IPS-NIHi7 (cell line): Measurements from ENCODE around the gene ST3GAL3.

Experiments
- DNase-seq: peaks from one replicate; pipeline ENCODE4 v3.0.0; 2012; ENCODE audit warnings: mixed read lengths; ENCODE audit errors: extremely low spot score

ST3GAL3 gene

DNA sequence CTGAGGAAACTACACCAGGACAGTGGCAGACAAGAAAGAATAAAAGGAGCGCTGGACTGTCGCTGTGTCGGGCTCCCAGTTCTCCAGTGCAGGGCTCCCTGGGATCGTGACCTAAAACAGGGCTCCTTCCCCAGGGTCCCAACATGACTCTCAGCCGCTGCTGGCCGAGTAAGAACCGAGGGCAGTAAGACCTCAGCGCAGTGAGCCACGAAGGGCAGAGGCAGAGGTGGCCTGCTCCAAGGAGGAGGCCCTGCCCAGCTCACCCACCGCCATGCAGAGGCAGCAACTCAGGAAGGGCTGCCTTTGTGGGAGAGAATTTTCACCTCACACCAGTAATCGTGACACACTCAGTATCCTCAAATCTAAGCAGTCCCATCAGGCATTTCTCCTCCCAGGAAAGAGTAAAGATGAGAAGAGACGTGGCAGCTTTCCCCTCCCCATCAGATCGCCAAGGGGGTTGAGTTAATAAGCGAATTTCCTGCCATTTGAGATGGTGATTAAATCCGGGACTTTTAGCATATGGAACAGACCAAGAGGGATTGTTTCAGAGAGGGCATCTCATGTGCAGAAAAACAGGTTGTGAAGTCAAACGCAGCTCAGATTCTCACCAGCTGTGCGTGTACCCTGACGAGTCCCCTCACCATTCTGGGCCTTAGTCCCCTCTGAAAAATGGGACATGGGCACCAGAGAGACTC lies 206.5 kb downstream of the ST3GAL3 start:
- DNase-seq: no peak

DNA sequence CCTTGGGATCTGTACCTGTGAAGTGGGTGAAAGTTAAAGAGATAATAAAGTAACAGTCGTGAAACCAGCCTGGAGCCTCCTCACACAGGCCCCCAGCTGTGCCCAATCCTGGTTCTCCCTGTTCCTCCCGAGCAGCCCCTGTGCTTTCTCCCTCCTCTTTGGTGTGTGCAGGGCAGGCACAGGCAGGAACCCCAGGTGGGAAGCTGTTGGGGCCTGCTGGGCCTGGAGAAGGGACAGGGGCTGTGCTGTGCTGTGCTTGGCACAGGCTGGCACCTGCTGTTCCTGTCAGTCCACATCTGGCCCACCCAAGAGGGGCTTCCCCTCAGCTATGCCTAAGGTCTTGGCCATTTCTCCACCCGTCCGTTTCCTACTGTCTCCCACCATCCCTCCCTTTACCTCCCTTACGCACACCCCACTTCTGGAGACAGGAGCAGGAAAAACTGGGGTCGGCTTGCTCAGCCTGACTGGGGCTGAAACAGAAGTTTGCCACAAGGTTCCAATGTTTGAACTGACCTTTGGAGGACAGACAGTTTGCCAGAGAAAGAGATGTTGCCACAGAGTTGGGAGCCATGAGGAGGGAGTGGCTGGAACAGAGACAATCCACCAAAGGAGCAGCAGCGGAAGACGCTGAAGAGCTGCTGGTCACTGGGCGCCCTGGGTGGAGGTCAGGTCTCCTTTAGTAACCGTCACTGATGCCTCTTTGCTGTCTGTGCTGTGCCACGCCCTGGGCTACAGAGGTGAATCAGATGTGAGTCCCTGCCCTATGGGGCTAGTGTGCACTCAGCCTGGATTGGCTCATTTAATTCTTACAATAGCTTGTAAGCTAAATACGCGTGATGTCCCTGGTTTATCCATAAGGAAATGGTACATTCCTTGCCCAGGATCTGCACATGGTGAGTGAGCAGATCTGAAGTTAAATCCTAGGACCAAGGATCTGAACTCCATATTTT lies 207.5 kb downstream of the ST3GAL3 start:
- DNase-seq: no peak

DNA sequence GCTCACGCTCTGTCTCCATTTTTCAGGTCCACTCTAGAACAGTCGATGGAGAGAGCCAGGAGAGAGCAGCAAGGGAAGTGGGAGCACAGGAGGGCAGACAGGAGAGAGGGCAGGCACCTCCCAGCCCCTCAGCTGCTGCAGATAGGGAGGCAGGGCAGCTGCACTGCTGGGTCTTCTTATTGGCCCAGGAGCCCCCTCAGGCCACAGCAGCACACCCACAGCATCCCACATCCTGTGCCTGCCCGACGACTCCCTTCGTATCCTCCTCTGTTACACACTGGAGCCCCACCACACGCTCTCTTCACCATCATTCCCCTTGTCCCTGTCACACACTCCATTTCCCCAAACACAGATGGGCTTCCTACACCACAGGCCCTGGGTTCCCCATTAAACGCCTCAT lies 212.6 kb downstream of the ST3GAL3 start:
- no peak for DNase-seq

DNA sequence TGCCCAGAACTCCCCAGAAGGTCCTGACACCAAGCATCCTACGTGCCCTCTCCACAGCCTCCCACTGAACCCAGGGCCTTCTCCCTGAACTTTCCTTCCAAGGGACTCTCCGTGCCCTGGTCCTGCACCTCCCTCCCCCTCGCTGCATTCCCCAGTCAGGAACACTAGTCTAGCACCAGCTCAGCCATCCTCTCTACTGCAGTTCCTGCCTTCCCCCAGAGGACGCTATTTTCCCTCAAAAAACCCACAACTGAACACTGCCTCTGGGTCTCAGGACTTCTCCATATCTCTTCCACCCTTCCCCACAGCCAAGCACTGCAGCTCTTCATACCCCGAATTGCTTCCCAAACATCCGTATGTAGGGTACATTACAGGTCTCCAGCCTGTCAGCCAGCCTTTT lies 213.7 kb downstream of the ST3GAL3 start:
- DNase-seq: no peak

DNA sequence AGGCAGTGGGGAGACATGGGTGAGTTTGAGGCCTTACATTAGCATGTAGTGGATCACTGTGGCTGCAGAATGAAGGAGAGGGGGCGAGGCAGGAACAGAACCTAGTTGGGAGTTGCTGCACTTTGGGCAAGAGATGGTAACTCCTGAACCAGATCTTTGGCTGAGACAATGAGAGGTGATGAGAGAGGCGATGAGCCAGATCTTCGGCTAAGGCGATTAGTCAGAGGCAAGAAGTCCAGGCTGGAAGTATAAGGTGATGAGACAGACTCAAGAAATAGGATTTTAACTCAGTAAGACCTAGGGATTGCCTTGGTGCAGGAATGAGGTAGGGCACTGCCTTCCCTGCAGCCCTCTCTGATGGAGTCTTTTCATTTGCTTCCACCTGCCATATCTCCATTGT lies 217.2 kb downstream of the ST3GAL3 start:
- DNase-seq: no peak

DNA sequence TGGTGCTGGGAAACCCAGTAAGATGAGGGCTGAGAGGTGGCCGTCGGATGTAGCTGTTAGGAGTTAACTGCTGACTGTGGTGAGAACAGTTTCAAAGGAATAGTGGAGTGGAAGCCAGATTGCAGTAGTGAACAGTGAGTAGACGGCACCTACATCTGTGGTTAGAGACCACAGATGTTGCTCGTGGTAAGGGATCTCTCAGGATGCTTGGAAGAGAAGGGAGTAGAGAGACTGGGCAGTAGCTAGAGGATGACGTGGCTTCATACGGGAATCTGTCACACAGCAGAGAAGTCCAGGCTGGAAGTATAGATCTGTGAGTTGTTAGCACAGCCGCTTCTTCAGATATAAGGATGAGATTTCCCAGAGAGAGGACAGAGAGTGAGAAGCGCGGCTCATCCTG lies 218.5 kb downstream of the ST3GAL3 start:
- no peak for DNase-seq

DNA sequence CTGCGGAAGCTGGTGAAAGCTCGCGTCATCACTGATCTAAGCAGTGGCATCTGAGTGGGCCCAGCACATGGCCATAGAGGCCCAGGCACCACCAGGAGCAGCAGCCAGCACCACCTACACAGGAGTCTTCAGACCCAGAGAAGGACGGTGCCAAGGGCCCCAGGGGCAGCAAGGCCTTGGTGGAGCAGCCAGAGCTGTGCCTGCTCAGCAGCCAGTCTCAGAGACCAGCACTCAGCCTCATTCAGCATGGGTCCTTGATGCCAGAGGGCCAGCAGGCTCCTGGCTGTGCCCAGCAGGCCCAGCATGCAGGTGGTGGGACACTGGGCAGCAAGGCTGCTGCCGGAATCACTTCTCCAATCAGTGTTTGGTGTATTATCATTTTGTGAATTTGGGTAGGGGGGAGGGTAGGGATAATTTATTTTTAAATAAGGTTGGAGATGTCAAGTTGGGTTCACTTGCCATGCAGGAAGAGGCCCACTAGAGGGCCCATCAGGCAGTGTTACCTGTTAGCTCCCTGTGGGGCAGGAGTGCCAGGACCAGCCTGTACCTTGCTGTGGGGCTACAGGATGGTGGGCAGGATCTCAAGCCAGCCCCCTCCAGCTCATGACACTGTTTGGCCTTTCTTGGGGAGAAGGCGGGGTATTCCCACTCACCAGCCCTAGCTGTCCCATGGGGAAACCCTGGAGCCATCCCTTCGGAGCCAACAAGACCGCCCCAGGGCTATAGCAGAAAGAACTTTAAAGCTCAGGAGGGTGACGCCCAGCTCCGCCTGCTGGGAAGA lies 223.0 kb downstream of the ST3GAL3 start:
- DNase-seq: peak; percentile 73

DNA sequence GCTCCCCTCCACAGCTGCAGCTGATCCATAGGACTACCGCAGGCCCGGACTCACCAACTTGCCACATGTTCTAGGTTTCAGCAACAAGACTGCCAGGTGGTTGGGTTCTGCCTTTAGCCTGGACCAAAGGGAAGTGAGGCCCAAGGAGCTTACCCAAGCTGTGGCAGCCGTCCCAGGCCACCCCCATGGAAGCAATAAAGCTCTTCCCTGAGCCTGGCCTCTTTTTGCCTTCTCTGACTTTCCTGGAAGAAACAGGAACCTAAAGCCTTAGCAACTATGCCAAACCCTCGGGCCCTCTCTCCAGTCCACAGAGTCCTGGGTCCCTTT lies 223.6 kb downstream of the ST3GAL3 start:
- no peak for DNase-seq

DNA sequence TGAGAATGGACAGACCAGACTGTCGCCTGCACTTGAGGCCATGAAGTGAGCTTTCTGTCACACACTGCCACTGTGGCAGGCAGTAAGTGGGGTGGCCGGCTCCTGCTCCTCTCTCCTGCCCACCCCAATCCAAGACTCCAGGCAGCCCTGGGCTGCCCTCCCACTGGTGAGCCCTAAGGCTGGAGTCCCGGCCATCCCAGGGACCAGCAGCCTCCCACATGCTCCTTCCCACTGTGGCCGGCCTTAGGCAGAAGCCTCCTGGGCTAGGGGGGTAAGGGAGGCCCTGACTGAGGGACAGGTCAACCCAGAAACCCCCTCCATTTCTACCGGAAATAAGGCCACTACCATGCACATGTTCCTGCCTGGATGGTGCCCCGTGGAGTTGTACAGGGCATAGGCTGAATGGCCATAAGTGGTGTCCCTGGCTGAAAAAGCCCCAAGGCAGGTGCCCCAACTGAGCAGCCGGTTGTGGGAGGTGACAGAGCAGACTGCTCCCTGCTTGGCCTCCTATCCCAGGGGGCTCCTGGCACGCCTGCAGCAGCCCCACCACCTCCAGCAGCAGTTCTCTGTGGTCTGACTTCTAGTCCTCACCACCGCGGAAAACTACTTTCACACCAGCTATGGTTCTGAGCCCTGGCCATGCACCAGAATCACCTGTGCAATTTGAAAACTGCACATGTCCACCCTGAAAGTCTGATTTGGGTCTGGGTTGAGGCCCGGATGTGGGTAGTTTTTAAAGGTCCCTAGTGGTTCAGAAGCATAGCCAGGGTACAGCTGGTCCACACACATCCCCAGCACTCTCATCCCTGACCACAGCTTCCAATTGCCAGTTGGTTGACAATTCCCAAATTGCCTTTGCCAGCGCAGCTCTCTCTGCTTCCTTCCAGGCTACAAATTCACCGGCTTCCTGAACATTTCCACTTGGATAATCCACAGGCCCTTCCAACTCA lies 224.7 kb downstream of the ST3GAL3 start:
- DNase-seq: no peak

DNA sequence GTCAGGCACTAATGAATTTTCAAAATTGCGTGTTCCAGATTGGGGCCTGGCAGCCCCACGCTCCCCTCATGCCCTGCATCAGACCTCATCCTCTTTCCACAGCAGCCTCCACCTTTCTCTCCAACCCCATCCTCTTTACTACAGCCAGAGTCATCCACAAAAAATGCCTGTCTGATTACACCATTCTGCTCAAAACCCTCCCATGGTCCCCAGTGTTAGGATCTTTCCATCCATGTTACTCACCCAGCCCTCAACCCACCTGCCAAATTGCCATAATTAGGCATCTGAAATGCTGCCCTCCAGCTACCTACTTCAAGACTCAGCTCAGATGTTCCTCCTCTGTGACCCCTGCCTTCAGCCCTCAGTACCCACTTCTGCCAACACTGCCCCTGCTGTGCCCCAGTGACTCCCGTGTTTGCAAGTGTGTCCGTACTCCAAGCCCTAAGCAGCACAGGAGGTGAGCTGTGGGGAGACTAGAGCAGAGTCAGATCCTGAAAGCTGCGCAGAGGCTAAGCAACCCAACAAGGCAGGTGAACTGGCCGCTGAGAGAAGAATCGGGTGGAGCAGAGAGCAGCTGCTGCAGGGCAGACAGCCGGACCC lies 225.6 kb downstream of the ST3GAL3 start:
- DNase-seq: no peak

DNA sequence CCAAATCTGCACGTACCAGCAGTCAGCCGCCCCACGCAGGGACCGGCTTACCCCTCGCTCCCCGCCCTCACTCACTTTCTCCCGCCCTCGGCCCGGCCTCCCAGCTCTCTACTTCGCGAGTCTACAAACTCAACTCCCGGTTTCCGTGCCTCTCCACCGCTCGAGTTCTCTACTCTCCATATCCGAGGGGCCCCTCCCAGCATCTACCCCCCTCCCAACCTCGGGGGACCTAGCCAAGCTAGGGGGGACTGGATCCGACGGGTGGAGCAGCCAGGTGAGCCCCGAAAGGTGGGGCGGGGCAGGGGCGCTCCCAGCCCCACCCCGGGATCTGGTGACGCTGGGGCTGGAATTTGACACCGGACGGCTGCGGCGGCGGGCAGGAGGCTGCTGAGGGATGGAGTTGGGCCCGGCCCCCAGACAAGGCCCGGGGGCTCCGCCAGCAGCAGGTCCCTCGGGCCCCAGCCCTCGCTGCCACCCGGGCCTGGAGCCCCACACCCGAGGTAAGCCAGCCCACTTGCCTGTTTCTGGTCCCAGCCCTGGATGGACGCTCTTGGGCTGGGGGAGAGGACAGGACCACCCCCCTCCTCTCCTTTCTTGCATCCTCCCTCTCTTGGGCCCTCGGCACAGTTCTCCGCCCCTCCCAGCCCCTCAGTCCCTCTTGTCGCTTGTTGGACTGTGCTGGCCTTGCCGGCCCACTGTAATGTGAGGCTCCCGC lies 226.2 kb downstream of the ST3GAL3 start, which contains the start of gene ARTN:
ARTN (plus strand) TSS at position 416 of the 715 bp plus-strand sequence. CDS start 1,856 bp downstream, outside the sequence.
- peak; percentile 79 for DNase-seq

DNA sequence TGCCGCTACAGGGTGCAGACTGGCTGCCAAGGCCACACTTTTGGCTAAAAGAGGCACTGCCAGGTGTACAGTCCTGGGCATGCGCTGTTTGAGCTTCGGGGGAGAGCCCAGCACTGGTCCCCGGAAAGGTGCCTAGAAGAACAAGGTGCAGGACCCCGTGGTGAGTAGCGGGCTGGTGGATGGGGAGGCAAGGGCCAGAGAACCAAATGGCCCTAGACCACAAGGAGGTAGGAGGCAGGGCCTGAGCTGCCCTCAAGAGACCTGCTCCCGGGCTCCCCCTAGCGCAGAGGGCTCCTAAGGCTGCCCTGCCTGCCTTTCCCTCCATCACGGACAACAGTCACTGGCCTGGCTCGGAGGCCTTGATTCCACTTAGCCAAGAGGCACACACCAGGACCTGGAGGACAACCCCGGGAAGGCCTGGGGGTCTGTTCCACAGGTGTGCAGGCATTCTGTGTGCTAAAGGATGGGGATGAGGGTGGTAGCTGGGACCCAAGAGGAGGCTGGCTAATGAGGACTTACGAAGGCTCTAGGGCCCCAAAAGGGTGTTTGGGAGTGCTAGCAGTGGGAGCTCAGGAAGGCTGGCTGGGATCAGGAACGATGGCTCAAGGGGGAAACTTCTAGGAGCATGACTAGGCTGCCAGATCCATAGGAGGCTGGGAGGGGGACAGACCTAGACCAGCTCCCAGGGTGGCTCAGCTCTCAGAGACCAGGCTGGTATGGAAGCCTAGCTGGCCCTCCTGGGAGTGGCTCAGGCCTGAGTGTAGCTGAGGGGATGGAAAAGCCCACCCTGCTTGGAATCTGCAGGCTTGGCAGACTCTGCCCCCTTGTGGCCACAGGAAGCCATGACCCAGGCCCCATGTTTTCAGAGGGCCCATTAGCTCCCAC lies 227.0 kb downstream of the ST3GAL3 start:
- peak; percentile 87 for DNase-seq

DNA sequence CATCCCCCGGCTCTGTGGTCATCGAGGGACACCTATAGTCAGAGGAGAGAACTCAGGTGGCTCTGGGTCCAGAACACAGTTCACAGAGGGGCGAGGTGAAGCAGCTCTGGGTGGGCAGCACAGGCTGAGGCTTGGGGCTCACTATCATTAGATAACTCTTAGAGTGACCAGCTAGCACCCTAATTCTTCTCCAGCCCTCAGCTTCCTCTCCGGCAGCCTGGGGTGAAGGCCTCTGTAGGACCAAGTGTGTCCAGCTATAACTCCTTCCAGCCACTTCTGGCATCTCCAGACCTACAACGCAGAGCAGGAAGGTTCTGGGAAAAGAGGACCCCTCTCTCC lies 227.6 kb downstream of the ST3GAL3 start:
- DNase-seq: no peak

DNA sequence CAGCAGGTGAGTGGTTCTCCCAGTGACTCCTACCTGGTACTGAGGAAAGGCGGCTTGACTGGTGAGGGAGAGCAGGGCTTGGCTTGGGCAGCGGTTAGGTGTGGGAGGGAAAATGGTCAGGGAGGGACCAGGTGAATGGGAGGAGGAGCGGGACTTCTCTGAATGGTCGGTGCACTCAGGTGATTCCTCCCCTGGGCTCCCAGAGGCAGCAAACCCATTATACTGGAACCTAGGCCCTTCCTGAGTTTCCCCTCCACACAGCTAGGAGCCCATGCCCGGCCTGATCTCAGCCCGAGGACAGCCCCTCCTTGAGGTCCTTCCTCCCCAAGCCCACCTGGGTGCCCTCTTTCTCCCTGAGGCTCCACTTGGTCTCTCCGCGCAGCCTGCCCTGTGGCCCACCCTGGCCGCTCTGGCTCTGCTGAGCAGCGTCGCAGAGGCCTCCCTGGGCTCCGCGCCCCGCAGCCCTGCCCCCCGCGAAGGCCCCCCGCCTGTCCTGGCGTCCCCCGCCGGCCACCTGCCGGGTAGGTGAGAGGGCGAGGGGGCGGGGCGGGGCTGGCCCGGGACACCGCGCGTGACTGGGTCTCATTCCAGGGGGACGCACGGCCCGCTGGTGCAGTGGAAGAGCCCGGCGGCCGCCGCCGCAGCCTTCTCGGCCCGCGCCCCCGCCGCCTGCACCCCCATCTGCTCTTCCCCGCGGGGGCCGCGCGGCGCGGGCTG lies 228.5 kb downstream of the ST3GAL3 start:
- peak; percentile 50 for DNase-seq

DNA sequence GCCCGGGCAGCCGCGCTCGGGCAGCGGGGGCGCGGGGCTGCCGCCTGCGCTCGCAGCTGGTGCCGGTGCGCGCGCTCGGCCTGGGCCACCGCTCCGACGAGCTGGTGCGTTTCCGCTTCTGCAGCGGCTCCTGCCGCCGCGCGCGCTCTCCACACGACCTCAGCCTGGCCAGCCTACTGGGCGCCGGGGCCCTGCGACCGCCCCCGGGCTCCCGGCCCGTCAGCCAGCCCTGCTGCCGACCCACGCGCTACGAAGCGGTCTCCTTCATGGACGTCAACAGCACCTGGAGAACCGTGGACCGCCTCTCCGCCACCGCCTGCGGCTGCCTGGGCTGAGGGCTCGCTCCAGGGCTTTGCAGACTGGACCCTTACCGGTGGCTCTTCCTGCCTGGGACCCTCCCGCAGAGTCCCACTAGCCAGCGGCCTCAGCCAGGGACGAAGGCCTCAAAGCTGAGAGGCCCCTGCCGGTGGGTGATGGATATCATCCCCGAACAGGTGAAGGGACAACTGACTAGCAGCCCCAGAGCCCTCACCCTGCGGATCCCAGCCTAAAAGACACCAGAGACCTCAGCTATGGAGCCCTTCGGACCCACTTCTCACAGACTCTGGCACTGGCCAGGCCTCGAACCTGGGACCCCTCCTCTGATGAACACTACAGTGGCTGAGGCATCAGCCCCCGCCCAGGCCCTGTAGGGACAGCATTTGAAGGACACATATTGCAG lies 229.3 kb downstream of the ST3GAL3 start:
- peak; percentile 61 for DNase-seq

DNA sequence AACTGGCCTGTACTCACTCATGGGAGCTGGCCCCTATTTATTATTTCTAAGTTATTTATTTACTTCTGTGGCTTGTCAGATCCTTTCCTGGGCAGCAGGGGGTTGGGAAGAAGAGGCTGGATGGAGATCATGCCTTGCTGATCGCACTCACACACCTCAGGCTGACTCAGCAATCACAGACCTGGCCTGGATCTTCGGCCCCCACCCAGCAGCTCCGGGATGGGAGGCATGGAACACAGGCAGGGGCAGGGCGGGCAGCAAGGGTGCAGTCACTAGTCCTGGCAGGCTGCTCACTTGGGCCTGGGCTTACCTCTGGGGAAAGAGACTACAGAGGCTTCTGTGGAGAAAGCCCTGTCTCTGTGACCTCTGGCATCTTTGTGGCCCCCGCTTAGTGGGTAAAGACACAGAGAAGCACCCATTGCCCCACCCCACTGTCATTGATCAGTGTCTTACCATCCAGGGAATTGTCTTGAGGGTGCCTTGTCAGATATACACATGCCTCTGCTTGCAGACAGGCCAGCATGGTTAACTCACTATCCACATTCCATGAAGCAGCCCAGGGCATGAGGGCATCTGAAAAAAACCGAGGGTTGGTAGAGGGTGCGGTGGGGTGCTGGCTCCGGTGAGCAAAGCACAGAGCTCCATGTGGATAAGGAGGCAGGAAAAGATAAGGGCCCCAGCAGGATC lies 230.0 kb downstream of the ST3GAL3 start:
- DNase-seq: no peak

DNA sequence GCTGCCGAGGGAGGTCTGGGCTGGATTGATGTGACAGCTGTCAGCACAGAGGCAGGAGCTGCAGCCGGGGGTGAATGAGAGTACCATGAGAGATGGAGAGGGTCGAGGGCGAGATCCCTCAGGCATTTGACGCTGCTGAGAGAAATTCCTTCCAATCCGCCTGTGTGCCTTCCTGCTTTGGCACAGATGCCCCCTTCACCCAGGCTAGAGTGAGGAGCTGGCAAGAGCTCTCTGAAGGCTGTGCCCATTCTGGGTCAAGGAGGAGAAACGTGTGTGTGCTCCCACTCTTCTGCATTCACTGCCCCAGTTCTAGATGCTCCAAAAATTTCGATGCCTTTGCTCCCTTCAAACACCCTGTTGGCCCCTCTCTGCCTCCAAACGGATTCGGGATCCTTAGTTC lies 231.0 kb downstream of the ST3GAL3 start:
- no peak for DNase-seq
